Heart right ventricle (tissue), 16 donors: ENCODE data around the gene CMTM7. TPM values are rescaled to one million over a fixed set of nuclear protein-coding genes. Genes with fewer than 3 reads are reported as not detected.

Source experiments
- ATAC-seq, 8 donors: fragments of 200-7000 bp; cut with Tn5 transposase; one replicate each; pipeline ENCODE4 v1.9.1; 2020; ENCODE audit warnings: mild to moderate bottlenecking in 8 of 8, moderate library complexity in 8 of 8, moderate number of reproducible peaks in 1 of 8
- DNase-seq, 2 donors: peaks; one replicate each; pipeline ENCODE4 v3.0.0-alpha.2; 2020
- H3K27ac ChIP-seq, 10 donors: fragments of 200-600 bp; sonication (generic) in 2 of 10; one replicate each; pipeline versions ENCODE4 v1.5.0 to v1.8.0; 2020 to 2022; ENCODE audit warnings: mild to moderate bottlenecking in 3 of 10
- H3K27me3 ChIP-seq, 7 donors: fragments of 200-600 bp; one replicate each; pipeline ENCODE4 v1.8.0; 2021 to 2022; ENCODE audit warnings: mild to moderate bottlenecking in 2 of 7
- H3K36me3 ChIP-seq, 9 donors: fragments of 200-600 bp; sonication (generic) in 1 of 9; one replicate each; pipeline versions ENCODE4 v1.5.0 to v1.8.0; 2020 to 2022; ENCODE audit warnings: mild to moderate bottlenecking in 2 of 9
- H3K4me1 ChIP-seq, 9 donors: fragments of 200-600 bp; sonication (generic) in 1 of 9; one replicate each; pipeline versions ENCODE4 v1.5.0 to v1.8.0; 2020 to 2022; ENCODE audit warnings: mild to moderate bottlenecking in 4 of 9
- H3K4me3 ChIP-seq, 10 donors: fragments of 200-600 bp; sonication (generic) in 2 of 10; one replicate each; pipeline versions ENCODE4 v1.5.0 to v1.8.0; 2020 to 2022; ENCODE audit warnings: mild to moderate bottlenecking in 7 of 10, moderate library complexity in 2 of 10
- H3K9me3 ChIP-seq, 11 donors: fragments of 200-600 bp in 10 of 11; sonication (generic) in 2 of 11; one replicate each; pipeline versions ENCODE4 v1.5.0 to v1.8.0; 2013 to 2022; ENCODE audit warnings: mild to moderate bottlenecking in 2 of 11, control low read depth in 1 of 11, moderate library complexity in 1 of 11
- CTCF ChIP-seq, 9 donors: fragments of 200-600 bp; sonication (generic) in 2 of 9; IDR thresholded peaks; one replicate each; pipeline versions ENCODE4 v1.5.0 to v1.8.0; 2021 to 2022; ENCODE audit warnings: antibody characterized with exemption in 9 of 9, mild to moderate bottlenecking in 5 of 9, moderate library complexity in 1 of 9
- WGBS, 2 donors: extraction: QIAGEN DNeasy Blood & Tissue Kit; methylation state at CpG; one replicate each; pipeline ENCODE4 v1.1.7; 2013; ENCODE audit warnings: inconsistent platforms in 1 of 2; 5-methylcytosine and 5-hydroxymethylcytosine counted together
- intact Hi-C, 10 donors: fragments of 100-400 bp; cut with DNase I; formaldehyde crosslinking; loops; one replicate each; pipeline versions ENCODE4 v1.11.1 to v1.14.2; 2022
- polyA plus RNA-seq, 2 donors: library from polyadenylated mRNA; stranded (reverse); fragments of 200-250 nt; gene quantifications; one replicate each; pipeline ENCODE4 v1.2.3, GENCODE V29; 2013
- total RNA-seq, 10 donors: library from RNA; stranded (reverse); fragmentation: NEBNext Ultra II Directional in 3 of 10; extraction: Animal tissue kit (Norgen Biotek cat#: 25700) in 3 of 10; gene quantifications; one replicate each; pipeline versions ENCODE4 v1.2.1 to v1.2.4, GENCODE V29; 2021 to 2023
- donor health status: Arrhythmogenic right ventricular cardiomyopathy.
- donor health status: ischemic (EF 13 %, LVEDD 7.1; RV severe dilation, severe dysfunction).
- donor health status: healthy with polysubstance abuse.
- donor health status: DM: no; HTN: yes; CAD: no.
- donor health status: DM: no; HTN: no; CAD: no.
- donor health status: ischemic (EF 25% LVEDD 6.9; RV normal size, moderate dysfunction).
- donor health status: ischemic (EF 25% LVEDD 5.7; RV mildly dilated, moderate dysfunction).
- donor health status: healthy.
- donor health status: DM: yes; HTN: yes; CAD: no.
- donor health status: Ischemic cardiomyopathy.
- donor health status: ischemic (EF 35%, LVEDD 5.7; RV mildly dilated, moderate dysfunction).
- donor health status: nonischemic (EF 11% LVEDD 7.7; RV severe dilation, severe dysfunction).
- donor health status: DM: yes; HTN: yes; CAD: no.
- donor health status: PGD.
- donor health status: ischemic (EF 29% LVEDD 5.4; RV normal size, mild dysfunction).
- donor health status: nonischemic (EF 23%, LVEDD 6.1; RV moderate dilation, normal function).

The CMTM7 gene
- total and polyA plus RNA-seq, 12 donors: 1.7 to 9.2 (median 3.0) TPM

- DNase-seq (peak; percentile 85 to 89), ATAC-seq (peak; percentile 84 to 93 (median 90))
- Histone ChIP-seq H3K36me3 (no peaks in the 10 kb centered on the region), H3K4me3 (no peak overlapping the region), H3K27me3 (no peaks in the 10 kb centered on the region), H3K4me1 (peaks cover 8 to 86% (median 37%) of the 10 kb centered on the region in 9 donors), H3K27ac (peak overlapping the region in 9 of 10 donors; percentile 45 to 90 (median 58)), H3K9me3 (peaks cover 0 to 6% (median 0%) of the 10 kb centered on the region in 11 donors)
- 22 to 30% methylated on average over 10 of the region's 10 CpGs for WGBS, 2 donors
- intact Hi-C loops: no loop called here
- no peak for TF ChIP-seq CTCF (IDR thresholded peaks at IDR 0.05)
These were observed 30.6 kb downstream of the CMTM7 start for GRCh38 chr3:32421991-32422859.

GRCh38 chr3:32422943-32423342 is 31.3 kb downstream of the CMTM7 start:
- peaks cover 0 to 6% (median 0%) of the 10 kb centered on the region in 11 donors for H3K9me3 ChIP-seq
- 57 to 61% methylated on average over 2 of the region's 2 CpGs for WGBS, 2 donors
- ATAC-seq (peak in 2 of 8 donors; percentile 27 to 52), DNase-seq (no peak)
- peaks cover 8 to 87% (median 37%) of the 10 kb centered on the region in 9 donors for H3K4me1 ChIP-seq
- intact Hi-C loops: no loop called here
- peak overlapping the region in 2 of 10 donors; percentile 45 to 90 for H3K27ac ChIP-seq
- no peaks in the 10 kb centered on the region for H3K36me3 ChIP-seq
- no peak for TF ChIP-seq CTCF (IDR thresholded peaks at IDR 0.05)
- no peaks in the 10 kb centered on the region for H3K27me3 ChIP-seq
- no peak overlapping the region for H3K4me3 ChIP-seq

GRCh38 chr3:32423534-32423933 is 31.9 kb downstream of the CMTM7 start:
- WGBS, 2 donors: 94 to 95% methylated on average over 3 of the region's 3 CpGs

More at GRCh38 chr3:32423534-32423933, 31.9 kb downstream of the CMTM7 start:
- Histone ChIP-seq H3K9me3 (peaks cover 0 to 6% (median 0%) of the 10 kb centered on the region in 11 donors), H3K27me3 (no peaks in the 10 kb centered on the region), H3K4me3 (no peak overlapping the region), H3K4me1 (peaks cover 8 to 87% (median 37%) of the 10 kb centered on the region in 9 donors), H3K27ac (peak overlapping the region in 1 of 10 donors; percentile 90), H3K36me3 (no peaks in the 10 kb centered on the region)
- intact Hi-C loops: no loop called here
- ATAC-seq: no peak
- no peak for DNase-seq
- no peak for TF ChIP-seq CTCF (IDR thresholded peaks at IDR 0.05)
